Fibroblast of mammary gland (primary cell): ENCODE data around the gene COL27A1.

Experiments used
- DNase-seq: peaks from one replicate; pipeline ENCODE4 v3.0.0-alpha.2; 2010; ENCODE audit warnings: low read depth
- H3K4me3 ChIP-seq: 2 replicates; pipeline ENCODE4 v1.5.1; 2011; ENCODE audit warnings: low read depth, mild to moderate bottlenecking, low read length, moderate library complexity; ENCODE audit not compliant: control insufficient read depth
- CTCF ChIP-seq: conservative IDR thresholded peaks from 2 replicates; pipeline ENCODE4 v1.5.1; 2011; ENCODE audit warnings: low read depth, low read length, inconsistent platforms; ENCODE audit not compliant: control insufficient read depth, insufficient read depth

The COL27A1 gene

GRCh38 chr9:114240216-114240615 lies 84.9 kb downstream of the COL27A1 start:
- no peak for DNase-seq
- TF ChIP-seq CTCF = no peak

DNA sequence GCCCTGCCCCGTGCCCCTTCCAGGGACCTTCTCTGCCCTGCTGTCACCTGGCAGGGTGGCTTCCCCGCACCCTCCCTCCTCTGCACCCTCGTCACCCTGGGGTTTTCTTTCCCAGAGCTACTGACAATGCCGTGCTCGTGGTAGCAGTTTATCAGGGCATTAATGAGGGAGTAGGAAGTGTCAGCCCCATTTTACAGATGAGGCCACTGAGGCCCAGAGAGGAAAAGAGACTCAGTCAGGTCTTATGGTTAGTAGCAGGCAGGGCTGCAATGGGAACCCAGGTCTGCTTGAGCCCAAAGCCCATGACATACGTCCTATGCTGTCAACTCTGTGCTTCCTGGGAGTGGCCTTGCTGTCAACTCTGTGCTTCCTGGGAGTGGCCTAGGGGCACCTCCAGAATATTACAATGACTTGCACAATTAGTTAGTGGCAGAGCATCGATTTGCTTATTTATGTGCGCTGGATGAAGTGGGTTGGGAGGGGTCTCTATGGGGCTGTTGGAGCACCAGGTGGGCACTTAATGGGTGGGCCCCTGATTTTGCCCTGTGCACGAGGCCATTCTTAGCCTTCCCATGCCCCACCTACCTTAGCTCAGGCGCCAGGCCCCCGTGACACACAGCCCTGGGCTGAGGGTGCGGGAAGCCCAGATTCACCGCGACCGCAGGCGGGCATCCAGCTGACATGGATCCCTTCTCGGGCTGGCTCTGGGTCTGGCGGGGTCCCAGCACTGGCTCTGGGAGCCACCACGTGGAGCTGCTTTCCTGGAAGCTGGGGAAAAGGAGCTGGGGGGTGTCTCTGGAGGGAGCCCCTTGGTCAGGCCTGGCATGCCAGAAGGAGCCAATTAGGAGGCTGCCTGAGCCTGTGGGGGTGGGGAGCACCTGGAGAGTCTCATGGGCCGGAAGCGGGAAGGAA lies 85.6 kb downstream of the COL27A1 start:
- DNase-seq = no peak
- no peak for TF ChIP-seq CTCF
- no peak overlapping the region for H3K4me3 ChIP-seq

More at GRCh38 chr9:114240216-114240615, 84.9 kb downstream of the COL27A1 start:
- no peak overlapping the region for H3K4me3 ChIP-seq

GRCh38 chr9:114242837-114243236 lies 87.5 kb downstream of the COL27A1 start:
- no peak for TF ChIP-seq CTCF
- no peak overlapping the region for H3K4me3 ChIP-seq
- no peak for DNase-seq

- no peak for TF ChIP-seq CTCF
- DNase-seq = no peak
- no peak overlapping the region for H3K4me3 ChIP-seq
Measured at GRCh38 chr9:114243240-114243639, 87.9 kb downstream of the COL27A1 start.

DNA sequence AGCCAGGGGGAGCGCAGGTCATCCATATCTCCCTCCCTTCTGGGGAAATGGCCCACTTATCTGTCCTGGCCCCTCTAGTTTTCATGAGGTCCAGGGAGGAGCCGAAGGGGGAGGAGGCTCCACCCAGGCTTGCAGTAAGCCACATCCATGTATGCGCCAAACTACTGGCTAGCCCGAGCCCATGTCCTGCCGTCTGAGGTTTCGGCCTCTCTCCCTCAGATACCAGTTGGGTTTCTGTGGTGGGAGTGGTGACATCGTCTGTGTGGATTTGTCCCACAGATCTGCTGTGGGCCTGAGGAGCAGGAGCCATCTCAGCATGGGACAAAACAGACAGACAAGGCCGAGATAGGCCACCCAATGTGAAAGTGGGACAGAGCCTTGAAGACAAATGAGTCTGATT lies 89.2 kb downstream of the COL27A1 start:
- no peak overlapping the region for H3K4me3 ChIP-seq
- no peak for TF ChIP-seq CTCF
- no peak for DNase-seq

DNA sequence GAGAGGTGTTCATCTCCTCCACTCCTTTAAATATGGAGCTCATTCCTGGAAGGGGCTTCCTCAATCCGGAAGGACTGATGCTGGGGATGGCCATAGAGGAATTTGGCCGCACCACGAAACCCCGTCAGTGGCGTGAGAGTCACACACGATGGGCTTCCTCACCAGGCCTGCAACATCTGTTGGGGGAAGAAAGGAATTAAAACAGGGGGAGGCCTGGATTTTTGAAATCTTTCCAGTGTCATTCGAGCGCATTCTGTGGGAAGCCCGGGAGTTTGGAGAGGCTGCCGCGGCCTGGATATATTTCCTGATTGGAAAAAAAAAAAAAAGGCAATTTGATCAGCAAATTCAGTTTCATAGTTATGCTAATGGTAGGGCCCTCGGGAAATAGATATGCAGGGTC lies 91.2 kb downstream of the COL27A1 start:
- no peak overlapping the region for H3K4me3 ChIP-seq
- TF ChIP-seq CTCF = no peak
- DNase-seq = no peak

GRCh38 chr9:114247077-114247476 lies 91.7 kb downstream of the COL27A1 start:
- no peak for TF ChIP-seq CTCF
- DNase-seq = no peak

More at GRCh38 chr9:114247077-114247476, 91.7 kb downstream of the COL27A1 start:
- H3K4me3 ChIP-seq = no peak overlapping the region
